Body of pancreas (tissue), 4 donors: ENCODE measurements around the gene RNF31. TPM values are rescaled to one million over a fixed set of nuclear protein-coding genes. Genes with fewer than 3 reads are reported as not detected.

Experiments used
- ATAC-seq: fragments of 150-250 bp; one replicate; pipeline ENCODE4 v1.9.1; 2016
- DNase-seq, 4 donors: peaks; one replicate each; pipeline ENCODE4 v3.0.0-alpha.2; 2019
- H3K27ac ChIP-seq, 4 donors: fragments of 200-600 bp; sonication (generic); 1 replicate in 3 of 4; 2 replicates in 1 of 4; pipeline versions ENCODE4 v1.5.1 to v1.6.1; 2016 to 2019; ENCODE audit warnings: mild to moderate bottlenecking in 1 of 4, mixed read lengths in 1 of 4, moderate library complexity in 1 of 4
- H3K27me3 ChIP-seq, 2 donors: fragments of 200-600 bp; sonication (generic); one replicate each; pipeline ENCODE4 v1.6.0; 2016; ENCODE audit warnings: mild to moderate bottlenecking in 1 of 2
- H3K36me3 ChIP-seq, 2 donors: fragments of 200-600 bp; sonication (generic); replicated peaks in 1 of 2; 2 replicates each; pipeline ENCODE4 v1.5.1; 2016; ENCODE audit warnings: low read depth in 2 of 2; ENCODE audit not compliant: insufficient read depth in 1 of 2
- H3K4me1 ChIP-seq: fragments of 200-600 bp; sonication (generic); one replicate; pipeline ENCODE4 v1.6.0; 2016
- H3K4me3 ChIP-seq, 2 donors: fragments of 200-600 bp; sonication (generic); 1 replicate in 1 of 2; 2 replicates in 1 of 2; pipeline ENCODE4 v1.5.1; 2016 to 2019
- H3K9me3 ChIP-seq, 3 donors: fragments of 200-600 bp; sonication (generic); 1 replicate in 2 of 3; 2 replicates in 1 of 3; pipeline ENCODE4 v1.5.1; 2016
- POLR2A ChIP-seq, 3 donors: fragments of 450-650 bp; IDR thresholded peaks; one replicate each; pipeline ENCODE4 v1.6.1; 2016; ENCODE audit warnings: antibody characterized with exemption in 3 of 3, mild to moderate bottlenecking in 2 of 3
- WGBS, 2 donors: methylation state at CpG; one replicate each; pipeline ENCODE4 v1.1.5; 2017; 5-methylcytosine and 5-hydroxymethylcytosine counted together
- intact Hi-C: fragments of 100-400 bp; cut with DNase I; formaldehyde crosslinking; loops from one replicate; pipeline ENCODE4 v1.15.1; 2023
- total RNA-seq, 2 donors: library from RNA; depleted of rRNA; stranded (reverse); fragments of >200 nt; gene quantifications; one replicate each; pipeline ENCODE4 v1.1.0, GENCODE V29; 2016
- TF ChIP-seq, protein P1 (sequence below), 7 experiments: fragments of 450-650 bp in 4 of 7; fragments of 200-600 bp in 3 of 7; sonication (generic) in 3 of 7; IDR thresholded peaks; one replicate each; pipeline ENCODE4 v1.5.1; 2016 to 2019; ENCODE audit warnings: antibody characterized with exemption in 7 of 7

Gene RNF31
- total RNA-seq, 2 donors from 2014 or later, result 38.1 to 83.1 TPM

DNA sequence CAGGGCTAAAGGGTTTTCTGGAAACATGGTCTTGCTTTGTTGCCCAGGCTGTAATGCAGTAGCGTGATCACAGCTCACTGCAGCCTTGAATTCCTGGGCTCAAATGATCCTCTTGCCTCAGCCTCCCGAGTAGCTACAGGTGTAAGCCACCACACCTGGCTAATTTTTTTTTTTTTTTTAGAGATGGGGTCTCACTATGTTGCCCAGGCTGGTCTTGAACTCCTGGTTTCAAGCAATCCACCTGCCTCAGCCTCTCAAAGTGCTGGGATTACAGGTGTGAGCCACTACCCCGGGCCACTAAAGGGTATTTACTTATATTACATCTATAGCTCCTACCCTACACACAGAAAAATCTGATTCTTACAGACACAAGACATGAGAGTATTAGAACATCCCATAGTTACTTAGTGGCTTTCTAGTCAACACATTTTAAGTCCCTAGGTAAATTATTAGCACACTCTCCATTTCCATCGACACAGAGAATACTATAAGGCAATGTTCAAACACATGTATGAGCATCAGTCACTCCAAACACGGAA is 38.9 kb upstream of the RNF31 start:
- no peaks in the 10 kb centered on the region for H3K27me3 ChIP-seq
- H3K36me3 ChIP-seq, result peaks cover 0 to 4% of the 10 kb centered on the region in 2 donors
- H3K9me3 ChIP-seq, result no peaks in the 10 kb centered on the region
- H3K27ac ChIP-seq, result peak overlapping the region; percentile 20 to 69 (median 62)
- DNase-seq, result no peak
- ATAC-seq, result no peak
- intact Hi-C loops, result loop anchor here (5.0 kb wide), 1 partner anchor 51 kb away; no protein-coding TSS in a partner anchor
- TF ChIP-seq POLR2A (IDR thresholded peaks at IDR 0.05), result peak in 1 of 3 donors; percentile 21
- TF ChIP-seq, protein P1, sequence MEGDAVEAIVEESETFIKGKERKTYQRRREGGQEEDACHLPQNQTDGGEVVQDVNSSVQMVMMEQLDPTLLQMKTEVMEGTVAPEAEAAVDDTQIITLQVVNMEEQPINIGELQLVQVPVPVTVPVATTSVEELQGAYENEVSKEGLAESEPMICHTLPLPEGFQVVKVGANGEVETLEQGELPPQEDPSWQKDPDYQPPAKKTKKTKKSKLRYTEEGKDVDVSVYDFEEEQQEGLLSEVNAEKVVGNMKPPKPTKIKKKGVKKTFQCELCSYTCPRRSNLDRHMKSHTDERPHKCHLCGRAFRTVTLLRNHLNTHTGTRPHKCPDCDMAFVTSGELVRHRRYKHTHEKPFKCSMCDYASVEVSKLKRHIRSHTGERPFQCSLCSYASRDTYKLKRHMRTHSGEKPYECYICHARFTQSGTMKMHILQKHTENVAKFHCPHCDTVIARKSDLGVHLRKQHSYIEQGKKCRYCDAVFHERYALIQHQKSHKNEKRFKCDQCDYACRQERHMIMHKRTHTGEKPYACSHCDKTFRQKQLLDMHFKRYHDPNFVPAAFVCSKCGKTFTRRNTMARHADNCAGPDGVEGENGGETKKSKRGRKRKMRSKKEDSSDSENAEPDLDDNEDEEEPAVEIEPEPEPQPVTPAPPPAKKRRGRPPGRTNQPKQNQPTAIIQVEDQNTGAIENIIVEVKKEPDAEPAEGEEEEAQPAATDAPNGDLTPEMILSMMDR (IDR thresholded peaks at IDR 0.05), result no peak
- H3K4me1 ChIP-seq, result peaks cover 30% of the 10 kb centered on the region
- WGBS, 2 donors, result 24 to 30% methylated on average over 5 of the region's 5 CpGs
- no peak overlapping the region for H3K4me3 ChIP-seq

DNA sequence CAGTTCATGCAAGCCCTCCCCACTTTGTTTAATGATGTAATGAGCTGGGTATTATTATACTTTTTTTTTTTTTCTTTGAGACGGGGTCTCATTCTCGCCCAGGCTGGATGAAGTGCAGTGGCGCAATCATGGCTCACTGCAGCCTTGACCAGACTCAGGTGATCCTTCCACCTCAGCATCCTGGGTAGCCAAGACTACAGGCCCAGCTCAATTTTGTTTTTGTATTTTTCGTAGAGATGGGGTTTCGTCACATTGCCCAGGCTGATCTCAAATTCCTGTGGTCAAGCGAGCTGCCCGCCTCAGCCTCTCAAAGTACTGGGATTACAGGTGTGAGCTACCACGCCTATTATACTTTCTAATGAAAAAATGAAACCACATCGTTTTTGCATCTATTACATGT is 37.2 kb upstream of the RNF31 start:
- 79% methylated on average over 9 of the region's 9 CpGs for WGBS, 2 donors
- Histone ChIP-seq H3K27me3 (no peaks in the 10 kb centered on the region), H3K9me3 (no peaks in the 10 kb centered on the region), H3K4me1 (peaks cover 34% of the 10 kb centered on the region), H3K36me3 (no peaks in the 10 kb centered on the region), H3K4me3 (no peak overlapping the region), H3K27ac (peak overlapping the region in 3 of 4 donors; percentile 39 to 54 (median 53))
- no peak for DNase-seq
- intact Hi-C loops, result no loop called here
- ATAC-seq, result no peak
- TF ChIP-seq, protein P1 (IDR thresholded peaks at IDR 0.05), result no peak
- no peak for TF ChIP-seq POLR2A (IDR thresholded peaks at IDR 0.05)

DNA sequence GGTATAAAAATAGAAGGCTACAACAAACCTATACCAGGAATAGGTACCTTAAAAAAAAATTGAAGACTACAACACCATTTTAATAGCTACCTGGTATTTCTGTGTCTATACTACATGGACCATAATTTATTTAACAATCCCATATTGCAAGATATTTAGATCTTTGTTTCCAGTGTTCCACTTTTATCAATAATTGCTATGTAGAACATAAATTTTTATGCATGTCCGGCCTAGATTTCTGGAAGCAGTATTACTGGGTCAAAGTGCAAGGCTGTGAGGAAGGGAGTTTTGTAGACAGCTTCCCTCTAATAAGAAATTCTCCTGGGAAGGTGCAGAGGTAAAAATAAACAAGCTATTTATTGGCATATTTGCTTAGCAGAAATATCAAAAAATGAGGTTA is 36.8 kb upstream of the RNF31 start:
- no peaks in the 10 kb centered on the region for H3K9me3 ChIP-seq
- WGBS, 2 donors, result 11 to 13% methylated on average over 1 of the region's 1 CpG
- peak overlapping the region in 3 of 4 donors; percentile 39 to 54 (median 53) for H3K27ac ChIP-seq
- ATAC-seq (no peak), DNase-seq (no peak)
- no peaks in the 10 kb centered on the region for H3K36me3 ChIP-seq
- no peak overlapping the region for H3K4me3 ChIP-seq
- intact Hi-C loops, result no loop called here
- H3K4me1 ChIP-seq, result peaks cover 34% of the 10 kb centered on the region
- no peaks in the 10 kb centered on the region for H3K27me3 ChIP-seq
- TF ChIP-seq, protein P1 (IDR thresholded peaks at IDR 0.05), result no peak
- no peak for TF ChIP-seq POLR2A (IDR thresholded peaks at IDR 0.05)

DNA sequence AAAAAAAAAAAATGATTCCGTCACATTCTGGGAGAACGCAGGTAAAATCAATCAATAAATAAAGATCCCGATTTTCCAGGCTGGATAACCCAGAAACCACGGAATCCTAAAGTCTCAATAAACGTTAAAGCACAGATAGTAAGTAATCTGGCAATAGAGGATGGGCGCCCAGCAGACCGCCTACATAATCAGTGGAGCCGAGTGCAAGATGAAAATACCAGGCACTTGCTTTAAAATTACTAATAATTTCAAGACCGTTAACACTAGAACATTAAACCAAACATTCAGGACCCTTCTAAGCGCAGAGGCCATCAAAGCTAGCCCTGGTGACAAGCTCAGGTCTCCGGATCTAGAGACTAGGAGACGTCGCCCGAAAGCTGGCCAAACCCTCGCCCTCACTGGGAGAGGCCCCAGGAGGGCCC is 33.9 kb upstream of the RNF31 start:
- no peak for ATAC-seq
- no peaks in the 10 kb centered on the region for H3K36me3 ChIP-seq
- peak overlapping the region; percentile 3 to 16 for H3K4me3 ChIP-seq
- TF ChIP-seq POLR2A (IDR thresholded peaks at IDR 0.05), result no peak
- TF ChIP-seq, protein P1 (IDR thresholded peaks at IDR 0.05), result no peak
- intact Hi-C loops, result no loop called here
- WGBS, 2 donors, result 8 to 11% methylated on average over 13 to 15 of the region's 15 CpGs
- H3K4me1 ChIP-seq, result peaks cover 60% of the 10 kb centered on the region
- H3K27ac ChIP-seq, result peak overlapping the region; percentile 99 to 100 (median 99)
- no peak for DNase-seq
- no peaks in the 10 kb centered on the region for H3K9me3 ChIP-seq
- H3K27me3 ChIP-seq, result no peaks in the 10 kb centered on the region
